ENCODE data around the gene TXNDC11. TPM values are rescaled to one million over a fixed set of nuclear protein-coding genes. Genes with fewer than 3 reads are reported as not detected.
A peak's percentile ranks its signal among the peaks of the same experiment; 100 is the strongest.

TXNDC11 gene
- polyA plus RNA-seq, 3 donors: 40.2 to 42.6 (median 41.7) TPM

GRCh38 chr16:11639925-11640899, 102.4 kb downstream of the TXNDC11 start:
- no peak for DNase-seq (ENCODE audit: extremely low read depth in 1 of 11, low read depth in 9 of 11, low spot score in 4 of 11)

- DNase-seq (ENCODE audit: extremely low read depth in 1 of 11, low read depth in 9 of 11, low spot score in 4 of 11): no peak
Measured at GRCh38 chr16:11639008-11639562, 103.6 kb downstream of the TXNDC11 start.

GRCh38 chr16:11638140-11638539, 104.5 kb downstream of the TXNDC11 start:
- no peak for DNase-seq (ENCODE audit: extremely low read depth in 1 of 11, low read depth in 9 of 11, low spot score in 4 of 11)

GRCh38 chr16:11637320-11637719, 105.3 kb downstream of the TXNDC11 start:
- no peak for DNase-seq (ENCODE audit: extremely low read depth in 1 of 11, low read depth in 9 of 11, low spot score in 4 of 11)

GRCh38 chr16:11636172-11636721, 106.4 kb downstream of the TXNDC11 start:
- peak in 2 of 11 donors; percentile 59 to 70 for DNase-seq (ENCODE audit: extremely low read depth in 1 of 11, low read depth in 9 of 11, low spot score in 4 of 11)

GRCh38 chr16:11635679-11636171, 106.9 kb downstream of the TXNDC11 start:
- DNase-seq (ENCODE audit: extremely low read depth in 1 of 11, low read depth in 9 of 11, low spot score in 4 of 11): no peak

- no peak for DNase-seq (ENCODE audit: extremely low read depth in 1 of 11, low read depth in 9 of 11, low spot score in 4 of 11)
Measured at GRCh38 chr16:11635113-11635652, 107.5 kb downstream of the TXNDC11 start.

GRCh38 chr16:11634312-11634711, 108.3 kb downstream of the TXNDC11 start:
- no peak for DNase-seq (ENCODE audit: extremely low read depth in 1 of 11, low read depth in 9 of 11, low spot score in 4 of 11)

- DNase-seq (ENCODE audit: extremely low read depth in 1 of 11, low read depth in 9 of 11, low spot score in 4 of 11): no peak
Measured at GRCh38 chr16:11633113-11633512, 109.5 kb downstream of the TXNDC11 start.

- peak in 3 of 11 donors; percentile 65 to 86 (median 81) for DNase-seq (ENCODE audit: extremely low read depth in 1 of 11, low read depth in 9 of 11, low spot score in 4 of 11)
Measured at GRCh38 chr16:11632455-11632939, 110.2 kb downstream of the TXNDC11 start.

- DNase-seq (ENCODE audit: extremely low read depth in 1 of 11, low read depth in 9 of 11, low spot score in 4 of 11): no peak
Measured at GRCh38 chr16:11631214-11631613, 111.4 kb downstream of the TXNDC11 start.

- DNase-seq (ENCODE audit: extremely low read depth in 1 of 11, low read depth in 9 of 11, low spot score in 4 of 11): no peak
Measured at GRCh38 chr16:11630768-11631056, 111.9 kb downstream of the TXNDC11 start.

GRCh38 chr16:11630046-11630767, 112.5 kb downstream of the TXNDC11 start:
- no peak for DNase-seq (ENCODE audit: extremely low read depth in 1 of 11, low read depth in 9 of 11, low spot score in 4 of 11)

Other genes with a start within 250 kb of the TXNDC11 start
- gene LITAF, start 155.9 kb downstream of the TXNDC11 start, polyA plus RNA-seq (ENCODE audit: insufficient read length in 3 of 3): 100 to 1,000 TPM; 103 to 127 (median 110) TPM
- gene SNN, start 74.4 kb downstream of the TXNDC11 start, polyA plus RNA-seq (ENCODE audit: insufficient read length in 3 of 3): 10 to 100 TPM; 30.9 to 41.9 (median 37.3) TPM
- 10 to 100 TPM; 72.8 to 98.0 (median 86.9) TPM for gene ZC3H7A, start 54.4 kb upstream of the TXNDC11 start, polyA plus RNA-seq (ENCODE audit: insufficient read length in 3 of 3)
- gene RSL1D1, start 108.7 kb upstream of the TXNDC11 start, polyA plus RNA-seq (ENCODE audit: insufficient read length in 3 of 3): 100 to 1,000 TPM; 214 to 289 (median 238) TPM
- 100 to 1,000 TPM; 104 to 132 (median 114) TPM for gene GSPT1, start 173.1 kb upstream of the TXNDC11 start, polyA plus RNA-seq (ENCODE audit: insufficient read length in 3 of 3)
- 10 to 100 TPM in 1 of 3 donors, 1 to 10 TPM in 2; 4.1 to 14.8 (median 5.4) TPM for gene NPIPB2, start 199.2 kb upstream of the TXNDC11 start, polyA plus RNA-seq (ENCODE audit: insufficient read length in 3 of 3)
- under 1 TPM; 0.15 to 0.34 (median 0.19) TPM for gene TNFRSF17, start 222.4 kb upstream of the TXNDC11 start, polyA plus RNA-seq (ENCODE audit: insufficient read length in 3 of 3)
- 10 to 100 TPM; 30.1 to 36.3 (median 36.2) TPM for gene SNX29, start 233.9 kb upstream of the TXNDC11 start, polyA plus RNA-seq (ENCODE audit: insufficient read length in 3 of 3)

All from renal cortex interstitium (tissue), 11 donors.